ENCODE data around the gene PUS1. TPM values are rescaled to one million over a fixed set of nuclear protein-coding genes. Genes with fewer than 3 reads are reported as not detected.
"Not testable (repeated sequence)": the region's sequence is repeated elsewhere in the genome, so short reads cannot be mapped to it uniquely, and the experiment has no call there.

Gene PUS1
- total RNA-seq, 4 donors from 2014 or later = 14.7 to 23.3 (median 19.5) TPM

GRCh38 chr12:131959641-131960589 is 30.8 kb downstream of the PUS1 start:
- H3K27me3 ChIP-seq = no peaks in the 10 kb centered on the region
- peaks cover 16 to 70% (median 41%) of the 10 kb centered on the region in 4 donors for H3K4me1 ChIP-seq
- TF ChIP-seq POLR2A (IDR thresholded peaks at IDR 0.05; ENCODE audit: low read depth) = no peak
- no peak for TF ChIP-seq EP300 (IDR thresholded peaks at IDR 0.05)
- no peak for TF ChIP-seq POLR2AphosphoS5 (IDR thresholded peaks at IDR 0.05)
- TF ChIP-seq CTCF (IDR thresholded peaks at IDR 0.05) = no peak
- peaks cover 9 to 23% (median 14%) of the 10 kb centered on the region in 4 donors for H3K36me3 ChIP-seq
- DNase-seq (ENCODE audit: extremely low spot score) = no peak
- WGBS = 72% methylated on average over 9 of the region's 16 CpGs
- no peaks in the 10 kb centered on the region for H3K9me3 ChIP-seq
- intact Hi-C loops (cut with DNase I) = no loop called here
- H3K4me3 ChIP-seq = no peak overlapping the region
- H3K27ac ChIP-seq (replicated peaks in 1 of 4) = no peak overlapping the region

GRCh38 chr12:131960590-131961325 is 31.7 kb downstream of the PUS1 start:
- intact Hi-C loops (cut with DNase I); H3K9me3 ChIP-seq; H3K27me3 ChIP-seq; DNase-seq (ENCODE audit: extremely low spot score); H3K27ac ChIP-seq (replicated peaks in 1 of 4); H3K4me3 ChIP-seq: not testable (repeated sequence)
- H3K4me1 ChIP-seq = peaks cover 16 to 69% (median 44%) of the 10 kb centered on the region in 4 donors
- WGBS = 91% methylated on average over 19 of the region's 30 CpGs
- peaks cover 9 to 23% (median 14%) of the 10 kb centered on the region in 4 donors for H3K36me3 ChIP-seq

- intact Hi-C loops (cut with DNase I); H3K9me3 ChIP-seq; H3K27me3 ChIP-seq; H3K27ac ChIP-seq (replicated peaks in 1 of 4); H3K4me3 ChIP-seq; DNase-seq (ENCODE audit: extremely low spot score): not testable (repeated sequence)
- Histone ChIP-seq H3K36me3 (peaks cover 9 to 23% (median 14%) of the 10 kb centered on the region in 4 donors), H3K4me1 (peaks cover 16 to 68% (median 43%) of the 10 kb centered on the region in 4 donors)
- no CpG with 5 or more reads among the region's 20 CpGs for WGBS
These were observed 32.3 kb downstream of the PUS1 start for GRCh38 chr12:131961328-131961727.

GRCh38 chr12:131962069-131962468 is 33.0 kb downstream of the PUS1 start:
- DNase-seq (ENCODE audit: extremely low spot score) = no peak
- H3K27ac ChIP-seq (replicated peaks in 1 of 4) = no peak overlapping the region
- peaks cover 16 to 61% (median 36%) of the 10 kb centered on the region in 4 donors for H3K4me1 ChIP-seq
- H3K36me3 ChIP-seq = peaks cover 9 to 23% (median 14%) of the 10 kb centered on the region in 4 donors
- no peak overlapping the region for H3K4me3 ChIP-seq
- intact Hi-C loops (cut with DNase I) = no loop called here
- no peaks in the 10 kb centered on the region for H3K27me3 ChIP-seq
- H3K9me3 ChIP-seq = no peaks in the 10 kb centered on the region
- 89% methylated on average over 8 of the region's 8 CpGs for WGBS
- no peak for TF ChIP-seq POLR2A (IDR thresholded peaks at IDR 0.05; ENCODE audit: low read depth)
- no peak for TF ChIP-seq CTCF (IDR thresholded peaks at IDR 0.05)
- no peak for TF ChIP-seq EP300 (IDR thresholded peaks at IDR 0.05)
- no peak for TF ChIP-seq POLR2AphosphoS5 (IDR thresholded peaks at IDR 0.05)

- H3K27ac ChIP-seq (replicated peaks in 1 of 4) = no peak overlapping the region
- TF ChIP-seq POLR2A (IDR thresholded peaks at IDR 0.05; ENCODE audit: low read depth) = no peak
- no peak for TF ChIP-seq POLR2AphosphoS5 (IDR thresholded peaks at IDR 0.05)
- TF ChIP-seq CTCF (IDR thresholded peaks at IDR 0.05) = no peak
- TF ChIP-seq EP300 (IDR thresholded peaks at IDR 0.05) = no peak
- H3K36me3 ChIP-seq = peaks cover 9 to 23% (median 14%) of the 10 kb centered on the region in 4 donors
- intact Hi-C loops (cut with DNase I) = no loop called here
- peaks cover 14 to 52% (median 28%) of the 10 kb centered on the region in 4 donors for H3K4me1 ChIP-seq
- no peak overlapping the region for H3K4me3 ChIP-seq
- no peaks in the 10 kb centered on the region for H3K27me3 ChIP-seq
- no peaks in the 10 kb centered on the region for H3K9me3 ChIP-seq
- DNase-seq (ENCODE audit: extremely low spot score) = no peak
- 86% methylated on average over 4 of the region's 4 CpGs for WGBS
These were observed 34.3 kb downstream of the PUS1 start for GRCh38 chr12:131963381-131963780.

Measured in esophagus muscularis mucosa (tissue), 4 donors.